Prostate gland (tissue), 2 donors: Measurements from ENCODE around the gene C1orf185. TPM values are rescaled to one million over a fixed set of nuclear protein-coding genes. Genes with fewer than 3 reads are reported as not detected.
"Not testable (repeated sequence)": the region's sequence is repeated elsewhere in the genome, so short reads cannot be mapped to it uniquely, and the experiment has no call there.

Source experiments
- DNase-seq: peaks from one replicate; pipeline ENCODE4 v3.0.0-alpha.2; 2019; ENCODE audit warnings: low spot score
- H3K27ac ChIP-seq, 2 donors: fragments of 200-600 bp; sonication (generic); 2 replicates each; pipeline ENCODE4 v1.5.1; 2017 to 2019
- H3K27me3 ChIP-seq: fragments of 200-600 bp; sonication (generic); replicated peaks from 2 replicates; pipeline ENCODE4 v1.5.1; 2019; ENCODE audit not compliant: insufficient read depth
- H3K36me3 ChIP-seq, 2 donors: fragments of 200-600 bp; sonication (generic); 1 replicate in 1 of 2; 2 replicates in 1 of 2; pipeline versions ENCODE4 v1.5.1 to v1.8.1; 2017 to 2019
- H3K4me1 ChIP-seq: fragments of 200-600 bp; sonication (generic); replicated peaks from 2 replicates; pipeline ENCODE4 v1.5.1; 2019
- H3K4me3 ChIP-seq, 2 donors: fragments of 200-600 bp; sonication (generic); 2 replicates each; pipeline ENCODE4 v1.5.1; 2017 to 2019
- H3K9me3 ChIP-seq: fragments of 200-600 bp; sonication (generic); 2 replicates; pipeline ENCODE4 v1.5.1; 2017
- CTCF ChIP-seq, 4 experiments: fragments of 200-600 bp in 2 of 4; fragments of 450-650 bp in 2 of 4; sonication (generic) in 2 of 4; IDR thresholded peaks; 1 replicate in 3 of 4; 2 replicates in 1 of 4; pipeline ENCODE4 v1.5.1; 2016 to 2019; ENCODE audit warnings: antibody characterized with exemption in 4 of 4, mild to moderate bottlenecking in 2 of 4, moderate library complexity in 2 of 4
- POLR2A ChIP-seq: fragments of 450-650 bp; IDR thresholded peaks from one replicate; pipeline ENCODE4 v1.6.1; 2016; ENCODE audit warnings: antibody characterized with exemption, mild to moderate bottlenecking
- POLR2AphosphoS5 ChIP-seq: sonication (generic); formaldehyde crosslinking; IDR thresholded peaks from one replicate; pipeline ENCODE4 v1.6.1; 2017; ENCODE audit warnings: antibody characterized with exemption
- WGBS: methylation state at CpG from one replicate; pipeline ENCODE4 v1.1.5; 2018; 5-methylcytosine and 5-hydroxymethylcytosine counted together
- intact Hi-C: fragments of 100-400 bp; cut with DNase I; formaldehyde crosslinking; loops from one replicate; pipeline ENCODE4 v1.14.2; 2022
- total RNA-seq, 2 donors: library from RNA; depleted of rRNA; stranded (reverse); fragments of >200 nt; gene quantifications; one replicate each; pipeline ENCODE4 v1.1.0, GENCODE V29; 2016

Gene C1orf185
- total RNA-seq, 2 donors from 2014 or later = not detected

DNA sequence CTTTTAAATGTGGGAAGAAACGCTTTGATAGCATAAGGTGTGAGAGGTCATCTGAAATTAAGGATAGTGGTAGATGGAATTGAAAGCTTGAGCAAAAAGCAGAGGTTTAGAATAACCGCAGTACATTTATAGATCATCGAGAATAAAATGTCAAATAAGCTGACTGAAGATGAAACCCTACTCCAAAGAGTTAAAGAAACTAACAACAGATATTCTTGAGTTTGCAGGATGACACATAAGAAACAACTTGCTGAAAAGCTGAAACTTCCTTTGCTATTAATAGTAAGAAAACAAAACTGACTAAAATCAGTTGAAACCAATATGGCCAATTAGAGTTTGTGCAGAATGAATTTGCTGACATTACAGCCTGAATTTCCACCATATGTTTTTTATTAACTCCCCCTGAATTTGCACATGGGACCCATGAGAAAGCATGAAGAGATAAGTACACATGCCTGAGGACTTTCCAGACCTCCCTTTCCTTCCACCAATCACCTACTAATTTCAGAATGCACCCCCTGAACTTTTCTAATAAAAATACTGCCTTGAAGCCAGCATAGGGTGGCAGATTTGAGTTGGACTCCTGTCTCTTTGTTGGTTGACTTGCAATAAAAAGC lies 1.7 kb upstream of the C1orf185 start:
- TF ChIP-seq CTCF (IDR thresholded peaks at IDR 0.05) (no peak), POLR2AphosphoS5 (no peak), POLR2A (no peak)
- H3K27me3 ChIP-seq = no peaks in the 10 kb centered on the region
- intact Hi-C loops = no loop called here
- no peaks in the 10 kb centered on the region for H3K9me3 ChIP-seq
- no peaks in the 10 kb centered on the region for H3K36me3 ChIP-seq
- 64% methylated on average over 3 of the region's 3 CpGs for WGBS
- H3K4me1 ChIP-seq = no peaks in the 10 kb centered on the region
- no peak overlapping the region for H3K4me3 ChIP-seq
- no peak overlapping the region for H3K27ac ChIP-seq
- DNase-seq = no peak

GRCh38 chr1:51114137-51114536 lies 12.1 kb downstream of the C1orf185 start:
- Histone ChIP-seq H3K4me3 (no peak overlapping the region), H3K27me3 (no peaks in the 10 kb centered on the region), H3K36me3 (no peaks in the 10 kb centered on the region), H3K27ac (no peak overlapping the region), H3K9me3 (no peaks in the 10 kb centered on the region), H3K4me1 (no peaks in the 10 kb centered on the region)
- intact Hi-C loops = no loop called here
- 72% methylated on average over 6 of the region's 6 CpGs for WGBS
- TF ChIP-seq POLR2AphosphoS5 (no peak), POLR2A (no peak), CTCF (IDR thresholded peaks at IDR 0.05) (no peak)
- no peak for DNase-seq

DNA sequence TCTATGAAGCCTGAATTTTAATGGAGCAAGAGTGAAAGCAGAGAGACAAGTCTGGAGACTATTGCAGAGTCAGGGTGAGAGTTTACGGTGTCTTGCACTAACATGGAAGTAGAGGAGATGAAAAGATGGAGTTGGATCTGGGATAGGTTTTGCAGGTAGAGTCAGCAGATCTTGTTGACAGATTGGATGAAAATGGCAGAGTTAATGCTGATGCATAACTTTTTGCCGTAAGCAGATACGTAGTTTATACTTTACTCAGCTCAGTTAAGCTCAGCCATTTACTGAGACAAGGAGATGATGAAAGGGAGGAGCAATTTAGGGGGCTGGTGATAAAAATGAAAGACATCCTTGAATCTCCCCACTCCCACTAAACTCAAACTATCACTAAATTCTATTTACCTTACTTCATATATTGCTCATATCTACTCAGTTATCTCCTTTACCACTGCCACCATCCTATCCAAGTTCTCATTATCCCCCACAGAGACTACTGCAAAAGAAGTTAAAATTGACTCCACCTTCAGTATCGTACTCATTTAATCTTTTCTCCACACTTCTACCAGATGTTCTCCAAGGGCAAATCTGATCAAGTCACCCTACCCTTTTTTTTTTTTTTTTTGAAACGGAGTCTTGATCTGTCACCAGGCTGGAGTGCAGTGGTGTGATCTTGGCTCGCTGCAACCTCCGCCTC lies 13.8 kb downstream of the C1orf185 start:
- no peak overlapping the region for H3K4me3 ChIP-seq
- H3K27me3 ChIP-seq = no peaks in the 10 kb centered on the region
- no peak for DNase-seq
- H3K4me1 ChIP-seq = no peaks in the 10 kb centered on the region
- TF ChIP-seq CTCF (IDR thresholded peaks at IDR 0.05) (no peak), POLR2A (no peak), POLR2AphosphoS5 (no peak)
- H3K27ac ChIP-seq = no peak overlapping the region
- 87% methylated on average over 7 of the region's 7 CpGs for WGBS
- no peaks in the 10 kb centered on the region for H3K9me3 ChIP-seq
- intact Hi-C loops = no loop called here
- no peaks in the 10 kb centered on the region for H3K36me3 ChIP-seq

DNA sequence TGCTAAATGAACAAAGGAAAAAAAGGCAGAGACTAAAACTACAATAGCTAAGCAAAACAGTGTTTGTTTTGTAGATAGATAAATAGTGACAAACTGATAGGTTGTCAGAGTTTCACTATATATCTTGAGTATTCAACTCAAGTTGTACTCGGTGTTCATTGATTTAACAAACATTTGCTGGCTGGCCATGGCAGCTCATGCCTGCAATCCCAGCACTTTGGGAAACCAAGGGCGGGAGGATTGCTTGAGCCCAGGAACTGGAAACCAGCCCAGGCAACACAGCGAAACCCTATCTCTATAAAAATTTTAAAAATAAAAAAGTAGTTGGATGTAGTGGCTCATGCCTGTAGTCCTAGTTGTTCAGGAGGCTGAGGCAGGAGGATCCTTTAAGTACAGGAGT lies 17.3 kb downstream of the C1orf185 start:
- no peaks in the 10 kb centered on the region for H3K9me3 ChIP-seq
- H3K4me1 ChIP-seq = no peaks in the 10 kb centered on the region
- peak overlapping the region in 1 of 2 donors; percentile 47 for H3K27ac ChIP-seq
- TF ChIP-seq POLR2AphosphoS5 (peak; percentile 66), CTCF (IDR thresholded peaks at IDR 0.05) (no peak), POLR2A (no peak)
- DNase-seq = peak; percentile 48
- H3K4me3 ChIP-seq = no peak overlapping the region
- H3K27me3 ChIP-seq = no peaks in the 10 kb centered on the region
- 38% methylated on average over 3 of the region's 3 CpGs for whole genome bisulfite sequencing
- no peaks in the 10 kb centered on the region for H3K36me3 ChIP-seq
- intact Hi-C loops = no loop called here

GRCh38 chr1:51120629-51121028 lies 18.6 kb downstream of the C1orf185 start:
- Histone ChIP-seq H3K27ac (no peak overlapping the region), H3K9me3 (no peaks in the 10 kb centered on the region), H3K4me3 (no peak overlapping the region), H3K36me3 (no peaks in the 10 kb centered on the region), H3K27me3 (no peaks in the 10 kb centered on the region), H3K4me1 (no peaks in the 10 kb centered on the region)
- DNase-seq = no peak
- TF ChIP-seq POLR2A = no peak
- no peak for TF ChIP-seq POLR2AphosphoS5
- no peak for TF ChIP-seq CTCF (IDR thresholded peaks at IDR 0.05)
- intact Hi-C loops = no loop called here
- WGBS = 87% methylated on average over 2 of the region's 2 CpGs

- H3K4me3 ChIP-seq, H3K9me3 ChIP-seq, H3K27ac ChIP-seq, H3K27me3 ChIP-seq, H3K36me3 ChIP-seq, H3K4me1 ChIP-seq, DNase-seq, intact Hi-C loops: not testable (repeated sequence)
- WGBS = 86% methylated on average over 7 of the region's 7 CpGs
These were observed 25.1 kb downstream of the C1orf185 start for GRCh38 chr1:51127152-51127551.
